Mucosa of rectum (tissue), 2 donors: Measurements from ENCODE around the gene RAB3A.

Source experiments
- H3K27ac ChIP-seq, 2 donors: one replicate each; pipeline ENCODE4 v1.7.0; 2013; ENCODE audit warnings: inconsistent platforms in 2 of 2, low read depth in 2 of 2, low read length in 2 of 2
- H3K27me3 ChIP-seq, 2 donors: one replicate each; pipeline ENCODE4 v1.7.0; 2013; ENCODE audit warnings: low read length in 2 of 2; ENCODE audit not compliant: control insufficient read depth in 2 of 2, insufficient read depth in 2 of 2
- H3K36me3 ChIP-seq, 2 donors: one replicate each; pipeline ENCODE4 v1.7.0; 2013; ENCODE audit warnings: low read length in 2 of 2; ENCODE audit not compliant: control insufficient read depth in 2 of 2, insufficient read depth in 2 of 2
- H3K4me1 ChIP-seq, 2 donors: one replicate each; pipeline ENCODE4 v1.7.0; 2013; ENCODE audit warnings: low read length in 2 of 2, mild to moderate bottlenecking in 1 of 2; ENCODE audit not compliant: control insufficient read depth in 2 of 2, insufficient read depth in 2 of 2
- H3K4me3 ChIP-seq, 2 donors: one replicate each; pipeline ENCODE4 v1.7.0; 2013; ENCODE audit warnings: low read length in 2 of 2
- H3K9ac ChIP-seq, 2 donors: one replicate each; pipeline ENCODE4 v1.7.0; 2013; ENCODE audit warnings: low read length in 2 of 2, low read depth in 1 of 2, mild to moderate bottlenecking in 1 of 2
- H3K9me3 ChIP-seq, 2 donors: one replicate each; pipeline ENCODE4 v1.7.0; 2013; ENCODE audit warnings: low read length in 2 of 2; ENCODE audit not compliant: control insufficient read depth in 2 of 2
- donor health status: healthy.
- donor health status: Normal muscosa, but diverticular disease.

RAB3A gene

GRCh38 chr19:18168673-18169381 lies 35.0 kb downstream of the RAB3A start:
- no peaks in the 10 kb centered on the region for H3K27me3 ChIP-seq
- H3K9me3 ChIP-seq: no peaks in the 10 kb centered on the region
- no peak overlapping the region for H3K4me3 ChIP-seq
- H3K27ac ChIP-seq: peak overlapping the region in 1 of 2 donors; percentile 78
- H3K9ac ChIP-seq: no peak overlapping the region
- peaks cover 8 to 20% of the 10 kb centered on the region in 2 donors for H3K36me3 ChIP-seq
- peaks cover 3 to 6% of the 10 kb centered on the region in 2 donors for H3K4me1 ChIP-seq

- Histone ChIP-seq H3K9ac (no peak overlapping the region), H3K4me1 (no peaks in the 10 kb centered on the region), H3K27me3 (no peaks in the 10 kb centered on the region), H3K27ac (no peak overlapping the region), H3K36me3 (peaks cover 13 to 26% of the 10 kb centered on the region in 2 donors), H3K9me3 (no peaks in the 10 kb centered on the region), H3K4me3 (no peak overlapping the region)
Observed at GRCh38 chr19:18167975-18168645, 35.7 kb downstream of the RAB3A start.

GRCh38 chr19:18167011-18167410 lies 36.8 kb downstream of the RAB3A start:
- no peak overlapping the region for H3K4me3 ChIP-seq
- no peak overlapping the region for H3K9ac ChIP-seq
- no peaks in the 10 kb centered on the region for H3K27me3 ChIP-seq
- H3K9me3 ChIP-seq: no peaks in the 10 kb centered on the region
- H3K36me3 ChIP-seq: peaks cover 15 to 34% of the 10 kb centered on the region in 2 donors
- no peaks in the 10 kb centered on the region for H3K4me1 ChIP-seq
- no peak overlapping the region for H3K27ac ChIP-seq

- Histone ChIP-seq H3K4me1 (peaks cover 4 to 5% of the 10 kb centered on the region in 2 donors), H3K9me3 (no peaks in the 10 kb centered on the region), H3K27me3 (no peaks in the 10 kb centered on the region), H3K36me3 (peaks cover 15 to 35% of the 10 kb centered on the region in 2 donors), H3K27ac (no peak overlapping the region), H3K9ac (no peak overlapping the region), H3K4me3 (no peak overlapping the region)
Observed at GRCh38 chr19:18165794-18166544, 37.9 kb downstream of the RAB3A start.

- Histone ChIP-seq H3K9me3 (no peaks in the 10 kb centered on the region), H3K27ac (no peak overlapping the region), H3K4me3 (no peak overlapping the region), H3K36me3 (peaks cover 15 to 33% of the 10 kb centered on the region in 2 donors), H3K4me1 (peaks cover 8 to 13% of the 10 kb centered on the region in 2 donors), H3K9ac (no peak overlapping the region), H3K27me3 (no peaks in the 10 kb centered on the region)
Observed at GRCh38 chr19:18164072-18164471, 39.8 kb downstream of the RAB3A start.

GRCh38 chr19:18161636-18162002 lies 42.2 kb downstream of the RAB3A start:
- H3K36me3 ChIP-seq: peaks cover 13 to 25% of the 10 kb centered on the region in 2 donors
- no peak overlapping the region for H3K27ac ChIP-seq
- H3K9me3 ChIP-seq: no peaks in the 10 kb centered on the region
- peaks cover 22 to 23% of the 10 kb centered on the region in 2 donors for H3K4me1 ChIP-seq
- H3K4me3 ChIP-seq: peak overlapping the region; percentile 62 to 65
- H3K9ac ChIP-seq: peak overlapping the region; percentile 32 to 54
- no peaks in the 10 kb centered on the region for H3K27me3 ChIP-seq

- H3K9ac ChIP-seq: peak overlapping the region in 1 of 2 donors; percentile 54
- peaks cover 11 to 23% of the 10 kb centered on the region in 2 donors for H3K36me3 ChIP-seq
- H3K4me1 ChIP-seq: peaks cover 27 to 28% of the 10 kb centered on the region in 2 donors
- H3K27me3 ChIP-seq: no peaks in the 10 kb centered on the region
- H3K4me3 ChIP-seq: peak overlapping the region; percentile 62 to 65
- H3K27ac ChIP-seq: peak overlapping the region; percentile 23 to 27
- no peaks in the 10 kb centered on the region for H3K9me3 ChIP-seq
Observed at GRCh38 chr19:18160971-18161635, 42.7 kb downstream of the RAB3A start.

- peak overlapping the region; percentile 23 to 27 for H3K27ac ChIP-seq
- no peaks in the 10 kb centered on the region for H3K9me3 ChIP-seq
- peaks cover 6 to 18% of the 10 kb centered on the region in 2 donors for H3K36me3 ChIP-seq
- H3K4me3 ChIP-seq: peak overlapping the region; percentile 22 to 46
- peak overlapping the region in 1 of 2 donors; percentile 50 for H3K9ac ChIP-seq
- peaks cover 32 to 34% of the 10 kb centered on the region in 2 donors for H3K4me1 ChIP-seq
- H3K27me3 ChIP-seq: no peaks in the 10 kb centered on the region
Observed at GRCh38 chr19:18160493-18160970, 43.3 kb downstream of the RAB3A start.

GRCh38 chr19:18159810-18160209 lies 44.0 kb downstream of the RAB3A start:
- Histone ChIP-seq H3K9ac (no peak overlapping the region), H3K9me3 (no peaks in the 10 kb centered on the region), H3K27ac (no peak overlapping the region), H3K4me1 (peaks cover 35 to 39% of the 10 kb centered on the region in 2 donors), H3K36me3 (peaks cover 6 to 17% of the 10 kb centered on the region in 2 donors), H3K4me3 (no peak overlapping the region), H3K27me3 (no peaks in the 10 kb centered on the region)
